SH-SY5Y (cell line): ENCODE results near the gene VAV3.

ENCODE experiments used
- GATA2 ChIP-seq: IDR thresholded peaks from 2 replicates; pipeline ENCODE4 v1.6.1; 2011; ENCODE audit warnings: mild to moderate bottlenecking, low read depth, low read length
- GATA3 ChIP-seq: IDR thresholded peaks from 2 replicates; pipeline ENCODE4 v1.6.1; 2011; ENCODE audit warnings: low read depth, mild to moderate bottlenecking, low read length, moderate library complexity

GRCh38 chr1:107966550-107966949 lies 1.6 kb upstream of the VAV3 start:
- TF ChIP-seq GATA3 (no peak), GATA2 (no peak)
